GM18519 (cell line): ENCODE results near the gene SRD5A3.

Experiments
- ATAC-seq: cut with Tn5 transposase; IDR thresholded peaks from one replicate; pipeline ENCODE4 v1.9.1; 2021; ENCODE audit warnings: mild to moderate bottlenecking, moderate library complexity; ENCODE audit not compliant: unreplicated experiment, low FRiP score

Gene SRD5A3

GRCh38 chr4:55369968-55370367, 23.9 kb downstream of the SRD5A3 start:
- no peak for ATAC-seq

GRCh38 chr4:55372259-55372658, 26.2 kb downstream of the SRD5A3 start:
- no peak for ATAC-seq

GRCh38 chr4:55373461-55373860, 27.4 kb downstream of the SRD5A3 start:
- ATAC-seq = no peak

- no peak for ATAC-seq
These were observed 30.7 kb downstream of the SRD5A3 start for GRCh38 chr4:55376698-55377097.

GRCh38 chr4:55378617-55379467, 32.8 kb downstream of the SRD5A3 start:
- no peak for ATAC-seq

GRCh38 chr4:55380576-55380975, 34.5 kb downstream of the SRD5A3 start:
- no peak for ATAC-seq

- no peak for ATAC-seq
These were observed 35.5 kb downstream of the SRD5A3 start for GRCh38 chr4:55381502-55381901.

GRCh38 chr4:55382488-55383003, 36.5 kb downstream of the SRD5A3 start:
- no peak for ATAC-seq

- no peak for ATAC-seq
These were observed 39.2 kb downstream of the SRD5A3 start for GRCh38 chr4:55385201-55385649.

- peak; percentile 78 for ATAC-seq
These were observed 40.0 kb downstream of the SRD5A3 start for GRCh38 chr4:55386073-55386472.

GRCh38 chr4:55386840-55387239, 40.8 kb downstream of the SRD5A3 start:
- ATAC-seq = no peak

- no peak for ATAC-seq
These were observed 47.6 kb downstream of the SRD5A3 start for GRCh38 chr4:55393461-55394320.

- no peak for ATAC-seq
These were observed 49.1 kb downstream of the SRD5A3 start for GRCh38 chr4:55395218-55395528.

GRCh38 chr4:55395529-55396307, 49.7 kb downstream of the SRD5A3 start, which contains the start of gene TMEM165:
TMEM165 (plus strand) TSS chr4:55395957; CDS start chr4:55396190, 233 bp downstream.
- ATAC-seq = peak; percentile 82

- peak; percentile 20 for ATAC-seq
These were observed 50.5 kb downstream of the SRD5A3 start for GRCh38 chr4:55396308-55397125.

- ATAC-seq = no peak
These were observed 51.0 kb downstream of the SRD5A3 start for GRCh38 chr4:55397126-55397436.

GRCh38 chr4:55397520-55398321, 51.7 kb downstream of the SRD5A3 start:
- no peak for ATAC-seq

GRCh38 chr4:55398461-55398860, 52.4 kb downstream of the SRD5A3 start:
- no peak for ATAC-seq

GRCh38 chr4:55398966-55399365, 52.9 kb downstream of the SRD5A3 start:
- no peak for ATAC-seq
